Thymus (tissue), 11 donors: ENCODE data around the gene KATNB1. TPM values are rescaled to one million over a fixed set of nuclear protein-coding genes. Genes with fewer than 3 reads are reported as not detected.

Experiments used
- DNase-seq, 9 donors: peaks; one replicate each; pipeline ENCODE4 v3.0.0-alpha.2; 2013; ENCODE audit warnings: low spot score in 9 of 9, low read depth in 6 of 9, missing footprints in 1 of 9
- H3K27ac ChIP-seq, 2 donors: one replicate each; pipeline ENCODE4 v1.5.1; 2013; ENCODE audit warnings: control low read depth in 1 of 2, low read depth in 1 of 2, low read length in 1 of 2, mild to moderate bottlenecking in 1 of 2, moderate library complexity in 1 of 2
- H3K27me3 ChIP-seq, 2 donors: one replicate each; pipeline ENCODE4 v1.5.1; 2013; ENCODE audit warnings: low read length in 1 of 2; ENCODE audit not compliant: control insufficient read depth in 2 of 2, insufficient read depth in 1 of 2
- H3K36me3 ChIP-seq, 2 donors: one replicate each; pipeline ENCODE4 v1.5.1; 2013; ENCODE audit warnings: low read length in 1 of 2, mild to moderate bottlenecking in 1 of 2, moderate library complexity in 1 of 2; ENCODE audit not compliant: control insufficient read depth in 2 of 2, insufficient read depth in 2 of 2
- H3K4me1 ChIP-seq, 2 donors: one replicate each; pipeline ENCODE4 v1.5.1; 2013; ENCODE audit warnings: low read length in 2 of 2; ENCODE audit not compliant: control insufficient read depth in 2 of 2, insufficient read depth in 2 of 2
- H3K4me3 ChIP-seq, 2 donors: one replicate each; pipeline ENCODE4 v1.5.1; 2013; ENCODE audit warnings: low read length in 2 of 2, control low read depth in 1 of 2, mild to moderate bottlenecking in 1 of 2
- H3K9me3 ChIP-seq, 2 donors: one replicate each; pipeline ENCODE4 v1.5.1; 2013; ENCODE audit warnings: low read length in 1 of 2, mild to moderate bottlenecking in 1 of 2; ENCODE audit not compliant: control insufficient read depth in 2 of 2, insufficient read depth in 1 of 2
- WGBS: extraction: QIAGEN DNeasy Blood & Tissue Kit; methylation state at CpG from one replicate; pipeline ENCODE4 v1.1.7; 2013; 5-methylcytosine and 5-hydroxymethylcytosine counted together
- polyA plus RNA-seq: library from polyadenylated mRNA; stranded (reverse); fragments of 200-250 nt; gene quantifications from one replicate; pipeline ENCODE4 v1.2.3, GENCODE V29; 2013
- total RNA-seq: library from RNA; stranded (reverse); fragments of 120-200 nt; gene quantifications from one replicate; pipeline ENCODE4 v1.2.4, GENCODE V29; 2013
- donor health status: healthy.

Gene KATNB1
- total and polyA plus RNA-seq, 2 donors, result 13.3 to 15.1 TPM

DNA sequence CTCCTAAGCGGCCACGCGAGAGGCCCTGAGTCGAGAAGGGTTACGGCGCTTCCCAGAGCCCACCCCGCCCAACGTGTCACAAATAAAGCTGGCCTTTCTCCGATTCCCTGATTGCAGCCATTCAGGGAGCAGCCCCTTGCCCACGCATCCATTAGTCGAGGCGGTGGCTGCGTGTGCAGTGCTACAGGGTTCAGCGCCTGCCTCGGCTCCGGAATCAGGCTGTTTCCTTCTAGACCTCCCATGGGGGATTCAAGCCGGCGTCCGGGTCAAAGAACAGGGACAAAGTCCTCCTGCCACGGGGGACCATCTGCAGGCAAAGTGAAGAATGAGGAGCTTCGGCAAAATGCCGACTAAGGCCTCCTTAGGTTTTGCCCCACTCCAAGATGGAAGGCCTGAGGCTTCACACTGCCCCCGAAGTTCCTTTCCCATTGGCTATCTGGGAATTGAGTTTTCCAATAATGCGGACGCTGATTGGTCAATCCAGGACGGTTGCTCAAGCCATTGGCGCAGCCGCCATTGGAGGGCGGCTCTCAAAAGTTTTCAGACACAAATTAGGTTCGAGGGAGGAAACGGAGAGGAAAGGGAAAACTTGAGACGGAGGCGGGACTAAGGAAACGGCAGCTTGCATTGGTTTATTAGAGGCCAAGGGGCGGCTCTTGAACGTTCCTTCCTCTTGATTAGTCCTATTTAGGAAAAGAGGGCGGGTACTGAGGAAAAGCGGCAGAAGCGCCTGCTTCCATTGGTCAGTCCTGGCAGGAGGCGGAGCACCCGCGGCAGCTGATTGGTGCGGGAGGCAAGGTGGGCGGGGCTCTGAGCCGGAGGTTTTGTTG, 430 bp upstream of the KATNB1 start:
- Histone ChIP-seq H3K27me3 (no peaks in the 10 kb centered on the region), H3K4me3 (peak overlapping the region; percentile 80 to 86), H3K36me3 (peaks cover 4 to 5% of the 10 kb centered on the region in 2 donors), H3K4me1 (peaks cover 13 to 19% of the 10 kb centered on the region in 2 donors), H3K9me3 (no peaks in the 10 kb centered on the region), H3K27ac (peak overlapping the region; percentile 77 to 82)
- WGBS, result under 1% methylated on average over 45 of the region's 45 CpGs
- DNase-seq, result peak; percentile 98 to 100 (median 100)

DNA sequence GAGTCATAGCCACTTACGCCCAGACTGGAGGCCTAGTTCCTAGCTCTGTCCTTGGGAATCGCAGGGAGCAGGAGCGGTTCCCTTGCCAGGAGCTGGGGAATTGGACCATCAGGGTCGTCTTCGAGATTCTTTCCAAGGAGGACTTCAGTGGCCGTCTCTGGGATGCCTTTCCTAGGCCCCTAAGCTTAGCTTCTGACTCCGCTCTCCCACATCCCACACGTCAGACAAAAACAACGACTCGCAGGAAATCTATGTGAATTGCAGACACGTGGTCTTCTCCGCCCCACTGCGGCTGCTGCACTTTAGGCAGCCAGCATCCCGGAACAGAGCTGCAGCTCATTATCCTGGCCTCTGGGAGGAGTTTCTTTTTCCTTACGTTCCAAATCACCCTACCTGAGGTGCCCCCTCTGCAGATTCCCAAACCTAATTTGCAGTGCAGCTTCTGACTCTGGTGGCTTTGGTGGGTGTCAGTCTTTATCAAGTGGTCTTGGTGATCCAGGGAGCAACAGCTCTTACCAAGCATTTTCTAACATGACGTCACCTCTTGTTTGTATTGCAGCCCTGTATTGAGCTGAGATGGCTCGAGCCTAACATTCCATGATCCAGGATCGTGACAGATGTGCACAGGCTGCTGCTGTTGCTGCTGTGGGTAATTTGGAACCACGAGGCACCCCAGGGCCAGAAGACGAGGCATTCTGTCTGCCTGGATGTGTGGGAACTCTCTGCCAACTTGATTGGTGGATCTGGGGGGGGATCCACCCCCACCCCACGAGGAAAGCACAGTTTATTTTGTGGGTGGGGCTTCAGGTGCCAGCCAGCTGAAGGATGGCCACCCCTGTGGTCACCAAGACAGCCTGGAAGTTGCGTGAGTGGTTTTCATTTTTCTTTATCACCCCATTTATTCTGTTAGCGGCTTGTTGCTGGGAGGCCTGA, 1.1 kb downstream of the KATNB1 start:
- WGBS, result 19% methylated on average over 23 of the region's 23 CpGs
- Histone ChIP-seq H3K4me3 (peak overlapping the region; percentile 80 to 86), H3K27ac (peak overlapping the region in 1 of 2 donors; percentile 72), H3K4me1 (peaks cover 13 to 19% of the 10 kb centered on the region in 2 donors), H3K9me3 (no peaks in the 10 kb centered on the region), H3K27me3 (no peaks in the 10 kb centered on the region), H3K36me3 (peaks cover 5 to 8% of the 10 kb centered on the region in 2 donors)
- peak in 5 of 9 donors; percentile 24 to 63 (median 29) for DNase-seq

DNA sequence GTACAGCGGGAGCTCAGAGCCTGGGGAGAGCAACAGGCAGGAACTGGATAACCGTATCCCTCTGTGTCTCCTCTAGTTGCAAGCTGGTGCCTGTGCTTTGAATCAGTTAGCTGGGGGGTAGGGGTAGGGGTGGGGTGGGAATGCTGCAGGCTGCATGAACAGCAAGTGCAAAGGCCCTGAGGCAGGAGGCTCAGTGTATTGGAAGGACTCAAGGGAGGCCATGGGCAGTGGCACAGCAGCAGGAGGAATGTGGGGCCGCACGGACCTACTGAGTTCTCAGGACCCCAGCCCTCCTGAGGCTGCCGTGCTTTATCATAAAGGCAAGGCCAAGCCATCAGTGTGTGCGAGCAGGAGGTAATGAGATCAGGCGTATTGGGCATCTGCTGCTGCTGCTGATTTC, 3.3 kb downstream of the KATNB1 start:
- Histone ChIP-seq H3K36me3 (peaks cover 9 to 17% of the 10 kb centered on the region in 2 donors), H3K4me3 (no peak overlapping the region), H3K27ac (no peak overlapping the region), H3K27me3 (no peaks in the 10 kb centered on the region), H3K9me3 (no peaks in the 10 kb centered on the region), H3K4me1 (peaks cover 13 to 19% of the 10 kb centered on the region in 2 donors)
- no peak for DNase-seq
- over 99% methylated on average over 7 of the region's 7 CpGs for WGBS

DNA sequence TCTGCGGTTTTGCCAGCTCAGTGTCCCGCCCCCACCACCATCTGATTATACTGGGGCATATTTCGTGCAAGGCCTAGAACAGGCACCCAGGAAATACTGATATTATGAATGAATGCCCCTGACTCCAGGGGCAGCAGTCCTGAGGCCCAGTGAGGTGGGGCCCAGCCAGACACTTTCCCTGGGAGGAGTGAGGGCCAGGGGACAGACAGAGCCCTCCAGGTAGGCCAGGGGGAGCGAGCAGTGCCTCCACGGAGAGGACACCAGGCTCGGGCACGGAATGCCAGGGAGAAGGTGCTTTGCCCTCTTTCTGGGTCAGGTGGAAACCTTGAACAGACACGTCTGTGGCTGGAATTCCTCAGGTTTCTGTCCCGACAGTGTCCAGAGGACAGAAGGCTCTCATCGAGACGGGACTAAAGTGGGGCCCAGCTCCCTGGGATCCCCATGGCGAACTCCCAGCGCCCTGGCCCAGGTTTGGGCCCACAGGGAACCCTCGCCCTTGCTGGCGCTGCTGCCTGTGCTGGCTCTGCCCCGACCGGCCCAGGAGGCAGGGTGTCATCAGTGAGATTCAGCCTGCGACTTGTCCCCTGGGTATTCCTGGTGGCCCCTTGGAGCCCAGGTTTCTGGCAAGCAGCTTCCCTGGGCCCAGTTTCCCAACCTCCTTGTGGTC, 4.3 kb downstream of the KATNB1 start:
- DNase-seq, result no peak
- Histone ChIP-seq H3K4me3 (no peak overlapping the region), H3K27me3 (no peaks in the 10 kb centered on the region), H3K4me1 (peaks cover 11 to 13% of the 10 kb centered on the region in 2 donors), H3K9me3 (no peaks in the 10 kb centered on the region), H3K27ac (no peak overlapping the region), H3K36me3 (peaks cover 9 to 24% of the 10 kb centered on the region in 2 donors)
- WGBS, result 98% methylated on average over 18 of the region's 18 CpGs

DNA sequence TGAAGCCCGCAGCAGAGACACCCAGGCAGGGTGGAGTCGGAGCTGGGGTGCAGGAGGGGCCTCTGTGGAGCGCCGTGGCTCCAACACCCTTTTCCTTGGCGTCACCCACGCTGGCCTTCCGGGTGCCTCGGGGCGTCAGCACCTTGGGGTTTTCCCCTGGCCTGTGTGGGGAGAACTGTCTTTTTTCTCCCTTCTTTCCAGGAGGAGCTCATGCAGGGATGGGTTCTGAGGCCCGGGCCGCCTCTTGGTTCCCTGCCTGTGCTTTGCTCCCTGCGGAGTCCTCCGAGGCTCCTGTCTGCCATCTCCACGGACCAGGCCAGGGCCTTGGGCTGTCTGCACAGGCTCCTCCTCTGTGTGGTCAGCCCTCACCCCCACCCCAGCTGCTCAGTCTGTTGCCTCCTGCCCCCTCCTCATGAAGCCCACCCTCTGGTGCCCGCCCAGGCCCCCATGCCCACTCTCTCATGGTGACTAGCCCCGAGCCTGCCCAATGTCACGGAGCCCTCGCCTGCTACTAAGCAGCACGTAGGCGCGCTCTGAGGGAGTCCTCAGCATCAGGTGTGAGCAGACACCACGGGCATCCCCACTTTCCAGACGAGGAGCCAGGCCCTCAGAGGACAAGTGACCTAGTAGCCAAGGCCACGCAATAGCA, 5.0 kb downstream of the KATNB1 start:
- no peak for DNase-seq
- Histone ChIP-seq H3K36me3 (peaks cover 9 to 24% of the 10 kb centered on the region in 2 donors), H3K4me3 (no peak overlapping the region), H3K27me3 (no peaks in the 10 kb centered on the region), H3K9me3 (no peaks in the 10 kb centered on the region), H3K4me1 (peaks cover 11 to 13% of the 10 kb centered on the region in 2 donors), H3K27ac (no peak overlapping the region)
- WGBS, result 98% methylated on average over 24 of the region's 24 CpGs

DNA sequence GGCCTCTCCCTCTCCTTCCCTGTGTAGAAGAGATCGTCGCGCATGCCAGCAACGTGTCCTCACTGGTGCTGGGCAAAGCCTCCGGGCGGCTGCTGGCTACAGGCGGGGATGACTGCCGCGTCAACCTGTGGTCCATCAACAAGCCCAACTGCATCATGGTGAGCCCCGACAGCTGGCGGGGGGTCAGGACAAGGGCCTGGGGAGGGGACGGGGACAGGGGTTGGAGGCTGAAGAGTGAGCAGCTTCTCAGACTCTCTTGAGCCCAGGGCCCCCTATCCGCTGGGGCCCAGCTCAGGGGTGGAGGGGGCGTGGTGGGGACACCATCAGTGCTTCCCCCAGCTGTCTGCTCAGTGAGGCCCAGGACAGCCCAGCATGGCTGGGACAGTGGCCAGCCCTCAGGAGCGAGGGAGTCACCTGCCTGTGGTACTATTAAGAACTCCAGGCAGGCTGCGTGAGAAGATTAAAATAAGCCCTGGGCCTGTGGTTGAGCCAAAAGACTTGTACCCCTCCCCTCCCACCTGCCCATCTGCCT, 6.2 kb downstream of the KATNB1 start:
- no peak overlapping the region for H3K27ac ChIP-seq
- H3K4me1 ChIP-seq, result peaks cover 4 to 5% of the 10 kb centered on the region in 2 donors
- DNase-seq, result no peak
- H3K36me3 ChIP-seq, result peaks cover 9 to 24% of the 10 kb centered on the region in 2 donors
- H3K4me3 ChIP-seq, result no peak overlapping the region
- H3K9me3 ChIP-seq, result no peaks in the 10 kb centered on the region
- H3K27me3 ChIP-seq, result no peaks in the 10 kb centered on the region
- 98% methylated on average over 16 of the region's 16 CpGs for WGBS

DNA sequence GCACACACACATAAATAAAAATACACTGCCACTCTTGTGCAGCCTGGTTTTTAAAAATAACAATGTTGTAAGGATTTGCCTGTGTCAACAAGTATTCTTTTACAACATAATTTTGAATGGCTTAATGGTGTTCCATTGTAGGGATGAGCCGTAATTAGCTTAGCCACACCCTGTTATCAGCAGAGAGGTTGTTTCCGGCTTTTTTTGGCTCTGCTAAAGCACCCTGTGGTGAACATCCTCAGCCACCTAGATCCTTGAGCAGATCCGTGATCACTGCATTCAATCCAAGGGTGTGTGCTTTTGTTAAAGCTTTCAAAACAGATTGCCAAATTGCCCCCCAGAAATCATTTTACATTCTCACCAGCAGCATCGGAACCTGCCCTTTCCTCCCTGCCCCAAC, 7.0 kb downstream of the KATNB1 start:
- WGBS, result 95% methylated on average over 4 of the region's 4 CpGs
- peaks cover 9 to 28% of the 10 kb centered on the region in 2 donors for H3K36me3 ChIP-seq
- no peak overlapping the region for H3K4me3 ChIP-seq
- no peaks in the 10 kb centered on the region for H3K9me3 ChIP-seq
- H3K27ac ChIP-seq, result no peak overlapping the region
- no peaks in the 10 kb centered on the region for H3K4me1 ChIP-seq
- no peak for DNase-seq
- no peaks in the 10 kb centered on the region for H3K27me3 ChIP-seq

DNA sequence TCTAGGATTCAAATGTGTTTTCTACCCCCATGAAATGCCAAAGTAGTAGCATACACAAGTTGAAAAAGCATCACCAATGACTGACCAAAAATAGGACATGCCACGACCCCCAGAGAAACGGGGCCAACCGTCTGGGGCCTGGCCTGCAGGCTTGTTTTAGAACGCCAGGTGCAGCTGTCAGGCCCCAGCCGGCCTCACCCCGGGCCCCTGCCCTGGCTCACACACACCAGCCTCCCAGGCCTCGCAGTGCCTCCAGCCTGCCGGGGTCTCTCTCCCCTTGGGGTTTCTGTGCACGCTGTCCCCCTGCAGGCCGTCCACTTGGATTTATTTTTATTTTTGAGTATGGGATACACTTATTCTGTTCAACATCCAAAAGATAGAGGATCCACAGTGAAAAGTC, 7.9 kb downstream of the KATNB1 start:
- WGBS, result 93% methylated on average over 10 of the region's 10 CpGs
- H3K36me3 ChIP-seq, result peaks cover 12 to 34% of the 10 kb centered on the region in 2 donors
- no peak overlapping the region for H3K27ac ChIP-seq
- no peaks in the 10 kb centered on the region for H3K9me3 ChIP-seq
- no peaks in the 10 kb centered on the region for H3K4me1 ChIP-seq
- no peaks in the 10 kb centered on the region for H3K27me3 ChIP-seq
- no peak for DNase-seq
- H3K4me3 ChIP-seq, result no peak overlapping the region
